Mesenchymal stem cell (in vitro differentiated cells and primary cell): ENCODE measurements around the gene KCND3.

Experiments
- DNase-seq: peaks from one replicate; pipeline ENCODE4 v3.0.0-alpha.2; 2013
- H2AFZ ChIP-seq: one replicate; pipeline ENCODE4 v1.6.1; 2013; ENCODE audit warnings: low read depth, mild to moderate bottlenecking, control low read depth, inconsistent platforms, low read length, moderate library complexity
- H2AK5ac ChIP-seq: 2 replicates; pipeline ENCODE4 v1.6.1; 2013; ENCODE audit warnings: low read length, moderate library complexity, mild to moderate bottlenecking, inconsistent platforms; ENCODE audit not compliant: severe bottlenecking
- H2BK120ac ChIP-seq: one replicate; pipeline ENCODE4 v1.6.1; 2013; ENCODE audit warnings: low read depth, mild to moderate bottlenecking, inconsistent platforms, low read length, moderate library complexity
- H2BK12ac ChIP-seq, 2 experiments: one replicate each; pipeline ENCODE4 v1.6.1; 2013; ENCODE audit warnings: inconsistent platforms in 2 of 2, low read length in 2 of 2, mild to moderate bottlenecking in 2 of 2, moderate library complexity in 2 of 2, control low read depth in 1 of 2
- H2BK15ac ChIP-seq: one replicate; pipeline ENCODE4 v1.6.1; 2013; ENCODE audit warnings: mild to moderate bottlenecking, low read depth, inconsistent platforms; ENCODE audit not compliant: poor library complexity, severe bottlenecking
- H2BK5ac ChIP-seq: 2 replicates; pipeline ENCODE4 v1.6.1; 2013; ENCODE audit warnings: low read depth, mild to moderate bottlenecking, low read length, control low read depth, inconsistent platforms; ENCODE audit not compliant: poor library complexity, severe bottlenecking
- H3K14ac ChIP-seq, 2 experiments: one replicate each; pipeline ENCODE4 v1.6.1; 2013; ENCODE audit warnings: inconsistent platforms in 2 of 2, low read length in 2 of 2, control low read depth in 1 of 2, mild to moderate bottlenecking in 1 of 2, moderate library complexity in 1 of 2
- H3K18ac ChIP-seq, 2 experiments: one replicate each; pipeline ENCODE4 v1.6.1; 2013; ENCODE audit warnings: inconsistent platforms in 2 of 2, low read length in 2 of 2, control low read depth in 1 of 2, low read depth in 1 of 2, mild to moderate bottlenecking in 1 of 2
- H3K23ac ChIP-seq, 2 experiments: one replicate each; pipeline ENCODE4 v1.6.1; 2013; ENCODE audit warnings: inconsistent platforms in 2 of 2, low read length in 2 of 2, mild to moderate bottlenecking in 2 of 2, moderate library complexity in 2 of 2, control low read depth in 1 of 2
- H3K27ac ChIP-seq: 2 replicates; pipeline ENCODE4 v1.5.1; 2013; ENCODE audit warnings: mild to moderate bottlenecking, moderate library complexity, low read length, control low read depth, inconsistent platforms; ENCODE audit not compliant: poor library complexity, severe bottlenecking
- H3K27me3 ChIP-seq, 2 experiments: 2 replicates each; pipeline versions ENCODE4 v1.6.1 to v1.7.0; 2013; ENCODE audit warnings: low read length in 2 of 2, mild to moderate bottlenecking in 2 of 2, moderate library complexity in 2 of 2, control low read depth in 1 of 2, inconsistent platforms in 1 of 2; ENCODE audit not compliant: control insufficient read depth in 1 of 2, insufficient read depth in 1 of 2
- H3K36me3 ChIP-seq, 2 experiments: 2 replicates each; pipeline versions ENCODE4 v1.6.1 to v1.7.0; 2013; ENCODE audit warnings: low read length in 2 of 2, control low read depth in 1 of 2, inconsistent platforms in 1 of 2, low read depth in 1 of 2, mild to moderate bottlenecking in 1 of 2; ENCODE audit not compliant: insufficient read depth in 2 of 2, control insufficient read depth in 1 of 2
- H3K4ac ChIP-seq, 2 experiments: one replicate each; pipeline ENCODE4 v1.6.1; 2013; ENCODE audit warnings: inconsistent platforms in 2 of 2, low read length in 2 of 2, mild to moderate bottlenecking in 2 of 2, moderate library complexity in 2 of 2, control low read depth in 1 of 2, low read depth in 1 of 2
- H3K4me1 ChIP-seq: 2 replicates; pipeline ENCODE4 v1.6.1; 2013; ENCODE audit warnings: low read depth, low read length, control low read depth; ENCODE audit not compliant: control insufficient read depth, insufficient read depth
- H3K4me2 ChIP-seq: 2 replicates; pipeline ENCODE4 v1.6.1; 2013; ENCODE audit warnings: low read length, mild to moderate bottlenecking, inconsistent platforms; ENCODE audit not compliant: poor library complexity, severe bottlenecking
- H3K4me3 ChIP-seq, 2 experiments: 2 replicates each; pipeline versions ENCODE4 v1.5.1 to v1.7.0; 2013; ENCODE audit warnings: low read length in 2 of 2, mild to moderate bottlenecking in 2 of 2, control low read depth in 1 of 2, low read depth in 1 of 2; ENCODE audit not compliant: insufficient read depth in 1 of 2
- H3K79me1 ChIP-seq: replicated peaks from 2 replicates; pipeline ENCODE4 v1.6.1; 2013; ENCODE audit warnings: mild to moderate bottlenecking, control low read depth, low read length, inconsistent platforms; ENCODE audit not compliant: poor library complexity, severe bottlenecking
- H3K9ac ChIP-seq: 2 replicates; pipeline ENCODE4 v1.7.0; 2013; ENCODE audit warnings: mild to moderate bottlenecking, low read length, moderate library complexity
- H3K9me3 ChIP-seq: 2 replicates; pipeline ENCODE4 v1.7.0; 2013; ENCODE audit warnings: mild to moderate bottlenecking, low read length; ENCODE audit not compliant: control insufficient read depth
- H4K8ac ChIP-seq: one replicate; pipeline ENCODE4 v1.6.1; 2013; ENCODE audit warnings: inconsistent platforms, mild to moderate bottlenecking, low read length, moderate library complexity
- H4K91ac ChIP-seq: one replicate; pipeline ENCODE4 v1.6.1; 2013; ENCODE audit warnings: mild to moderate bottlenecking, low read length, inconsistent platforms
- WGBS: methylation state at CpG from one replicate; pipeline ENCODE4 v1.1.7; 2013; ENCODE audit warnings: mixed read lengths; 5-methylcytosine and 5-hydroxymethylcytosine counted together

The KCND3 gene

GRCh38 chr1:111880881-111881837 is 108.3 kb downstream of the KCND3 start:
- Histone ChIP-seq H3K14ac (no peak overlapping the region), H3K4me3 (no peak overlapping the region), H2BK120ac (no peak overlapping the region), H3K18ac (no peak overlapping the region), H2AFZ (no peak overlapping the region), H3K4me1 (no peaks in the 10 kb centered on the region), H3K4ac (no peak overlapping the region), H2BK5ac (no peak overlapping the region), H3K9ac (no peak overlapping the region), H3K23ac (no peak overlapping the region), H4K91ac (no peak overlapping the region), H4K8ac (no peak overlapping the region), H3K9me3 (no peaks in the 10 kb centered on the region), H3K36me3 (no peaks in the 10 kb centered on the region), H3K4me2 (no peak overlapping the region), H3K79me1 (no peaks in the 10 kb centered on the region), H3K27ac (no peak overlapping the region), H2AK5ac (no peak overlapping the region), H2BK12ac (no peak overlapping the region), H2BK15ac (no peak overlapping the region), H3K27me3 (peaks cover 10 to 57% of the 10 kb centered on the region in 2 experiments)
- 61% methylated on average over 17 of the region's 17 CpGs for WGBS
- DNase-seq, result no peak

- no peak overlapping the region for H2BK5ac ChIP-seq
- H3K79me1 ChIP-seq, result no peaks in the 10 kb centered on the region
- H3K36me3 ChIP-seq, result no peaks in the 10 kb centered on the region
- no peak overlapping the region for H3K9ac ChIP-seq
- H3K14ac ChIP-seq, result no peak overlapping the region
- H2AK5ac ChIP-seq, result no peak overlapping the region
- H4K8ac ChIP-seq, result no peak overlapping the region
- no peak overlapping the region for H3K4me3 ChIP-seq
- H3K4ac ChIP-seq, result no peak overlapping the region
- H2BK12ac ChIP-seq, result no peak overlapping the region
- no peak overlapping the region for H3K27ac ChIP-seq
- no peak overlapping the region for H2BK15ac ChIP-seq
- no peak overlapping the region for H3K18ac ChIP-seq
- peak; percentile 71 for DNase-seq
- no peak overlapping the region for H2BK120ac ChIP-seq
- peak overlapping the region; percentile 19 for H2AFZ ChIP-seq
- peaks cover 18 to 60% of the 10 kb centered on the region in 2 experiments for H3K27me3 ChIP-seq
- 15% methylated on average over 3 of the region's 4 CpGs for WGBS
- H4K91ac ChIP-seq, result no peak overlapping the region
- H3K23ac ChIP-seq, result no peak overlapping the region
- no peaks in the 10 kb centered on the region for H3K9me3 ChIP-seq
- no peaks in the 10 kb centered on the region for H3K4me1 ChIP-seq
- H3K4me2 ChIP-seq, result no peak overlapping the region
These were observed 110.4 kb downstream of the KCND3 start for GRCh38 chr1:111879081-111879480.

- no peak overlapping the region for H3K4ac ChIP-seq
- no peak overlapping the region for H2BK120ac ChIP-seq
- H3K18ac ChIP-seq, result no peak overlapping the region
- H3K4me2 ChIP-seq, result no peak overlapping the region
- H3K14ac ChIP-seq, result no peak overlapping the region
- no peak overlapping the region for H2BK12ac ChIP-seq
- H3K27me3 ChIP-seq, result peaks cover 18 to 57% of the 10 kb centered on the region in 2 experiments
- H3K27ac ChIP-seq, result no peak overlapping the region
- H3K9ac ChIP-seq, result no peak overlapping the region
- H3K79me1 ChIP-seq, result no peaks in the 10 kb centered on the region
- no peaks in the 10 kb centered on the region for H3K4me1 ChIP-seq
- no peak overlapping the region for H2AFZ ChIP-seq
- no peak overlapping the region for H2BK15ac ChIP-seq
- WGBS, result 27% methylated on average over 1 of the region's 1 CpG
- no peak overlapping the region for H2AK5ac ChIP-seq
- H3K23ac ChIP-seq, result no peak overlapping the region
- H4K8ac ChIP-seq, result no peak overlapping the region
- no peaks in the 10 kb centered on the region for H3K36me3 ChIP-seq
- no peak overlapping the region for H3K4me3 ChIP-seq
- H3K9me3 ChIP-seq, result no peaks in the 10 kb centered on the region
- H4K91ac ChIP-seq, result no peak overlapping the region
- peak; percentile 15 for DNase-seq
- no peak overlapping the region for H2BK5ac ChIP-seq
These were observed 110.8 kb downstream of the KCND3 start for GRCh38 chr1:111878649-111879048.

GRCh38 chr1:111878091-111878490 is 111.4 kb downstream of the KCND3 start:
- H2BK5ac ChIP-seq, result no peak overlapping the region
- no peak overlapping the region for H4K91ac ChIP-seq
- H3K27me3 ChIP-seq, result peaks cover 23 to 58% of the 10 kb centered on the region in 2 experiments
- H3K27ac ChIP-seq, result no peak overlapping the region
- no peak overlapping the region for H3K4me2 ChIP-seq
- peak overlapping the region in 1 of 2 experiments; percentile 42 for H3K14ac ChIP-seq
- no peak overlapping the region for H2BK120ac ChIP-seq
- no peaks in the 10 kb centered on the region for H3K79me1 ChIP-seq
- H3K9ac ChIP-seq, result no peak overlapping the region
- no peak overlapping the region for H3K4me3 ChIP-seq
- WGBS, result 74% methylated on average over 5 of the region's 7 CpGs
- no peak for DNase-seq
- no peak overlapping the region for H2BK12ac ChIP-seq
- H3K23ac ChIP-seq, result no peak overlapping the region
- no peak overlapping the region for H2BK15ac ChIP-seq
- H3K18ac ChIP-seq, result no peak overlapping the region
- no peak overlapping the region for H3K4ac ChIP-seq
- no peak overlapping the region for H2AK5ac ChIP-seq
- H3K4me1 ChIP-seq, result no peaks in the 10 kb centered on the region
- no peaks in the 10 kb centered on the region for H3K36me3 ChIP-seq
- no peak overlapping the region for H4K8ac ChIP-seq
- H2AFZ ChIP-seq, result no peak overlapping the region
- H3K9me3 ChIP-seq, result no peaks in the 10 kb centered on the region
